ENCODE measurements around the gene HEG1. TPM values are rescaled to one million over a fixed set of nuclear protein-coding genes. Genes with fewer than 3 reads are reported as not detected.
A peak's percentile ranks its signal among the peaks of the same experiment; 100 is the strongest.

HEG1 gene
- total RNA-seq, 2 experiments from 2014 or later = 24.5 to 25.8 TPM

DNA sequence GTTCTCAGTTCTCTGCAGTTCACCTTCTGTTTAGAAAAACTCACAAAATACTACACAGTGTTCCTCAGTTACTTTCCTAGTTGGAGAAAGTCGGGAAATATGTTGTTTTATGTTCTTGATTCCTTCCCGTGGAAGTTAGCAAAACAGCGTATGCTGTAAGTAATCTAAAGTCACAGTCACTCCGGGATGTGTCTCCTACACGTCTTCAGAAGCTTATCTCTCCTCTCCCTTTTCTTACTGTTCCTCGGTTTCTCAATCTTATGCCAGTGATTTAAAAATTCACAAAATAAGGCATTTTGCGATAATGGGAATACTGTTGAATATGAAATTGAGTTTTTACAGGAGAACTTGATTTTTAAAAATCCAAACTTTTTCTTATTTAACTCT lies 1.7 kb downstream of the HEG1 start:
- TF ChIP-seq, protein P1, sequence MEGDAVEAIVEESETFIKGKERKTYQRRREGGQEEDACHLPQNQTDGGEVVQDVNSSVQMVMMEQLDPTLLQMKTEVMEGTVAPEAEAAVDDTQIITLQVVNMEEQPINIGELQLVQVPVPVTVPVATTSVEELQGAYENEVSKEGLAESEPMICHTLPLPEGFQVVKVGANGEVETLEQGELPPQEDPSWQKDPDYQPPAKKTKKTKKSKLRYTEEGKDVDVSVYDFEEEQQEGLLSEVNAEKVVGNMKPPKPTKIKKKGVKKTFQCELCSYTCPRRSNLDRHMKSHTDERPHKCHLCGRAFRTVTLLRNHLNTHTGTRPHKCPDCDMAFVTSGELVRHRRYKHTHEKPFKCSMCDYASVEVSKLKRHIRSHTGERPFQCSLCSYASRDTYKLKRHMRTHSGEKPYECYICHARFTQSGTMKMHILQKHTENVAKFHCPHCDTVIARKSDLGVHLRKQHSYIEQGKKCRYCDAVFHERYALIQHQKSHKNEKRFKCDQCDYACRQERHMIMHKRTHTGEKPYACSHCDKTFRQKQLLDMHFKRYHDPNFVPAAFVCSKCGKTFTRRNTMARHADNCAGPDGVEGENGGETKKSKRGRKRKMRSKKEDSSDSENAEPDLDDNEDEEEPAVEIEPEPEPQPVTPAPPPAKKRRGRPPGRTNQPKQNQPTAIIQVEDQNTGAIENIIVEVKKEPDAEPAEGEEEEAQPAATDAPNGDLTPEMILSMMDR (IDR thresholded peaks at IDR 0.05) = no peak
- ATAC-seq = no peak
- peak overlapping the region; percentile 11 for H3K27ac Mint-ChIP-seq
- intact Hi-C loops (cut with micrococcal nuclease) = loop anchor here (5.0 to 10.0 kb wide), 3 partner anchors 68 to 301 kb away; no protein-coding TSS in a partner anchor
- no peaks in the 10 kb centered on the region for H3K27me3 Mint-ChIP-seq
- POLR2A ChIA-PET = interaction anchor here (1.2 kb wide), 1 partner anchor 101 kb away, joined by 3 read pairs; no protein-coding TSS in a partner anchor
- peak overlapping the region; percentile 78 for H3K4me3 Mint-ChIP-seq
- H3K9me3 Mint-ChIP-seq = no peaks in the 10 kb centered on the region
- peaks cover 12% of the 10 kb centered on the region for H3K36me3 Mint-ChIP-seq (ENCODE audit: low read depth)
- H3K4me1 Mint-ChIP-seq (ENCODE audit: low read depth) = peaks cover 43% of the 10 kb centered on the region
- CTCF ChIA-PET = interaction anchor here (0.9 to 1.0 kb wide), 2 partner anchors 29 to 148 kb away, joined by 3 to 4 read pairs; no protein-coding TSS in a partner anchor
- DNase-seq = no peak

DNA sequence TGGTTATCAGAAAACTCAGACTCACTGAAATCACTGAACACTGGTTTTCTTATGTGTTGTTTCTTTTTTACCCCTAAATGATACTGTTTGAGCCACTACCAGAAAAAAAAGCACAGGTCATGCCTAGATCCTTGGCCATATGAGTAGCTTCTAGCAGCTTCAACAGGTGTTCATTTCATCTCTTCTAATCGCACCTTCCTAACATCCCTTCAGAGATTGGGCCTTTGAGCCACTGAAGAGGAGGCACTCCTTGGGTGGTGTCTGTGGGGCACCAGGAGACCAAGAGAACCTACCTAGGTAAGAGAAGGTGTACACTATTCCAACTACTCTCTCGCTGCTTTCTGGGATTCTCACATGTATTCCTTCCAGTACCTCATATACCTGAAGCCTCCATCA lies 2.5 kb downstream of the HEG1 start:
- Mint-ChIP-seq H3K4me1 (ENCODE audit: low read depth) (peaks cover 43% of the 10 kb centered on the region), H3K36me3 (ENCODE audit: low read depth) (peaks cover 15% of the 10 kb centered on the region), H3K9me3 (no peaks in the 10 kb centered on the region), H3K27me3 (no peaks in the 10 kb centered on the region), H3K27ac (peak overlapping the region; percentile 91), H3K4me3 (peak overlapping the region; percentile 78)
- TF ChIP-seq, protein P1 (IDR thresholded peaks at IDR 0.05) = no peak
- no peak for ATAC-seq
- no peak for DNase-seq
- intact Hi-C loops (cut with micrococcal nuclease) = loop anchor here (5.0 to 10.0 kb wide), 3 partner anchors 69 to 301 kb away; no protein-coding TSS in a partner anchor
- ChIA-PET POLR2A (interaction anchor here (1.2 kb wide), 1 partner anchor 100 kb away, joined by 3 read pairs; no protein-coding TSS in a partner anchor), CTCF (interaction anchor here (1.0 to 1.5 kb wide), 4 partner anchors 18 to 148 kb away, joined by 3 to 7 read pairs (median 4); no protein-coding TSS in a partner anchor)

DNA sequence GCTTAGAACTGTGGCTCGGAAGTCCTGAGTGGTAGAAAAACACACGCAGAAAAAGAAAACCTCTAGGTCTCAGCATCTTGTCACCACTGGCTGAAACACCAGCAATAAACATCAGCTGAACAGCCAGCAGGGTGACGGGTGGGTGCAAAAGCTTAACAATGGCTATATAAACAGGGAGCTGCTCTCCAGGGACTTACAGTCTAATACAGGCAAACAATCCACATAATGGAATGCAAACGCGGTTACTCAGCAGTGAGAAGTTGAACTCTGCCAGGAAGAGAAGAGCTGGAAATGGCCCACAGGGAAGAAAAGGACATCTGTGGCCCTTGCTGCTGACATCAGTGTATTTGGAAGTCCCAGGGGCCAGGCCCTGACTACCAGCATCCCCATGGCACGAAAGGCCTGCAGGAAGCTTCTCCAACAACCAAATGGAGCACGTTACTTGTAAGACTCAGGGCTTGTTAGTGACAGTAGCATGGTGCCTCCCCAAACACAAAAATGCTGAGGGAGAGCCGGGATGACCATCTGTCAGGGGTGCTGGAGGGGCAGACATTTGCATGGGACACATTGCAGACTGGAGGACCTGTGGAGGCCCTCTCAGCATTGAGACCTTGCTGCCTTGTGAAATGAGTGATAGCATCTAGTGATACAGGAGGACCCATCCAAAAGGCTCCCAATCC lies 3.0 kb downstream of the HEG1 start:
- TF ChIP-seq, protein P1 (IDR thresholded peaks at IDR 0.05) = no peak
- ChIA-PET CTCF (interaction anchor here (0.9 to 1.5 kb wide), 7 partner anchors 15 to 149 kb away, joined by 3 to 7 read pairs (median 4); no protein-coding TSS in a partner anchor), POLR2A (interaction anchor here (0.8 to 1.9 kb wide), 3 partner anchors 12 to 88 kb away, joined by 3 to 8 read pairs (median 3); no protein-coding TSS in a partner anchor)
- Mint-ChIP-seq H3K27ac (peak overlapping the region; percentile 91), H3K4me3 (peak overlapping the region; percentile 78), H3K36me3 (ENCODE audit: low read depth) (peaks cover 15% of the 10 kb centered on the region), H3K27me3 (no peaks in the 10 kb centered on the region), H3K4me1 (ENCODE audit: low read depth) (peaks cover 43% of the 10 kb centered on the region), H3K9me3 (no peaks in the 10 kb centered on the region)
- ATAC-seq (no peak), DNase-seq (no peak)
- intact Hi-C loops (cut with micrococcal nuclease) = loop anchor here (5.0 to 10.0 kb wide), 3 partner anchors 70 to 302 kb away; no protein-coding TSS in a partner anchor

DNA sequence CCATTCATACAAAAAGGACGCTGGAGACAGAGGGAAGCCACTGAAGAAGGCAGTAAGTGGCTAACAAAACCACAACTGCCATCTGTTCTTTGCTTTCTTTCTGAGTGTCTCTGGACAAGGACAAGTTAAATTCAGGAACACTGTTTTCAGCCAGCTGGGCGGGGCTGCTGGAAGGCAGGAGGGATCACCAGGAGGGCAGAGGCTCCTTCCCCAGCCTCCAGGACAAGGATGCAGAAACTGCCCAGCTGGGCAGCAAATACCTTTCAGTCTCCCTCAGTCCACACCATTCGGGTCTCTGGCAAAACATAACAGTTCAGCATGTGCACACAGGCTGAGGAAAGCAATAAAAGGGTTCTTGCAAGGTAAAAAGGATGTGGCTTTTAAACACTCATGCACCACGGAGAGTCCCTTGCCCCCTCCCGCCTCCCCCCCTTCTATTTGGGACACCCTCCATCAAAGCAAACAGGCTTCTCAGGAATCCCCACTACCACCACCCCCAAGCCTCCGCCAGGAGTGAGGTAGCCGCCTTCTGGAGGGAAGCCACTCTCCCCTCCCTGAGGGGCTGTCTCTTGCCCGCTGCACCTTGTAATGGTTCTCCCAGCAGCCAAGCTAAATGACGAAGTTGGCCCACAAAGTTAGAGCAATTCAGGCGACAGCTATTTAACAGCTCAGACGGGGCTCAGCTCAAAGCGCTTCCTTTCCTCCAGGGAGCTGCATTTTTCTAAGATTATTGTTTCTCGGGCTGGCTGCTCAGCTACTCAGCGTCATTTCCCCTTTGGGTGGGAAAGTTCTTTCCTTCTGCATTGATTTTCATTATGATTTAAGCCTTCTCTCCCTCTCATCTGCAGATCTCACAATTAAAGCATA lies 3.8 kb downstream of the HEG1 start:
- POLR2A ChIA-PET = interaction anchor here (0.8 to 1.9 kb wide), 6 partner anchors 11 to 322 kb away, joined by 3 to 8 read pairs (median 3); no protein-coding TSS in a partner anchor
- H3K4me3 Mint-ChIP-seq = peak overlapping the region; percentile 78
- H3K4me1 Mint-ChIP-seq (ENCODE audit: low read depth) = peaks cover 43% of the 10 kb centered on the region

More for the DNA sequence above, 3.8 kb downstream of the HEG1 start:
- TF ChIP-seq, protein P1 (IDR thresholded peaks at IDR 0.05) = no peak
- Mint-ChIP-seq H3K36me3 (ENCODE audit: low read depth) (peaks cover 15% of the 10 kb centered on the region), H3K27me3 (no peaks in the 10 kb centered on the region), H3K27ac (peak overlapping the region; percentile 91), H3K9me3 (no peaks in the 10 kb centered on the region)
- intact Hi-C loops (cut with micrococcal nuclease) = loop anchor here (5.0 to 10.0 kb wide), 3 partner anchors 70 to 303 kb away; no protein-coding TSS in a partner anchor
- peak; percentile 85 for DNase-seq
- peak; percentile 72 for ATAC-seq
- CTCF ChIA-PET = interaction anchor here (0.9 to 1.5 kb wide), 8 partner anchors 14 to 150 kb away, joined by 3 to 7 read pairs (median 4); no protein-coding TSS in a partner anchor
